ENCODE data around the gene RPA1.
A peak's percentile ranks its signal among the peaks of the same experiment; 100 is the strongest.

RPA1 gene

DNA sequence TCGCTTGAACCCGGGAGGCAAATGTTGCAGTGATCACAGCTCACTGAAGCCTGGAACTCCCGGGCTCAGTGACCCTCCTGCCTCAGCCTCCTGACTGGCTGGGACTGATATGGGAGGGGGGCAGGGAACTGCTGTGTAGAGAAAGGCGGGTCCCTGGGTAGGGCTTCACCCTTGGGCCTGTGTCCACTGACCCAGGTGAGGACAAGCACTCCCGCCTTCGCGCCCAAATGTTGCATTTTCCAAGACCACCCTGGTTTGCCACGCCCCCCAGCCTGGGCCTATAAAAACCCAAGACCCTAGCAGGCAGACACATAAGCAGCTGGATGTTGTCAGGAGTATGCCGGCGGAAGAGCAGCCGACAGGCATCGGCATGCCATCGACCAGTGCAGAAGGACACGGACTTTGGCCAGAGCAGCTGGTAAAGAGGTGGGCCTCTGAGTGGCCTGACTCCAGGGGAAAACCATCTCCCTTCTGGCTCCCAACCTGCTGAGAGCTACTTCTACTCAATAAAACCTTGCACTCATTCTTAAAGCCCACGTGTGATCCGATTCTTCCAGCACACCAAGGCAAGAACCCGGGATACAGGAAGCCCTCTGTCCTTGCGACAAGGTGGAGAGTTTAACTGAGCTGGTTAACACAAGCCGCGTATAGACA is 19.2 kb upstream of the RPA1 start:
- Histone ChIP-seq H3K27ac (no peak overlapping the region), H3K4me3 (no peak overlapping the region)
- no peak for TF ChIP-seq CTCF (IDR thresholded peaks at IDR 0.05)
- DNase-seq (ENCODE audit: low spot score), result no peak

- Histone ChIP-seq H3K27ac (no peak overlapping the region), H3K4me3 (no peak overlapping the region)
- DNase-seq (ENCODE audit: low spot score), result no peak
- no peak for TF ChIP-seq CTCF (IDR thresholded peaks at IDR 0.05)
Observed at GRCh38 chr17:1813088-1813487, 16.7 kb upstream of the RPA1 start.

DNA sequence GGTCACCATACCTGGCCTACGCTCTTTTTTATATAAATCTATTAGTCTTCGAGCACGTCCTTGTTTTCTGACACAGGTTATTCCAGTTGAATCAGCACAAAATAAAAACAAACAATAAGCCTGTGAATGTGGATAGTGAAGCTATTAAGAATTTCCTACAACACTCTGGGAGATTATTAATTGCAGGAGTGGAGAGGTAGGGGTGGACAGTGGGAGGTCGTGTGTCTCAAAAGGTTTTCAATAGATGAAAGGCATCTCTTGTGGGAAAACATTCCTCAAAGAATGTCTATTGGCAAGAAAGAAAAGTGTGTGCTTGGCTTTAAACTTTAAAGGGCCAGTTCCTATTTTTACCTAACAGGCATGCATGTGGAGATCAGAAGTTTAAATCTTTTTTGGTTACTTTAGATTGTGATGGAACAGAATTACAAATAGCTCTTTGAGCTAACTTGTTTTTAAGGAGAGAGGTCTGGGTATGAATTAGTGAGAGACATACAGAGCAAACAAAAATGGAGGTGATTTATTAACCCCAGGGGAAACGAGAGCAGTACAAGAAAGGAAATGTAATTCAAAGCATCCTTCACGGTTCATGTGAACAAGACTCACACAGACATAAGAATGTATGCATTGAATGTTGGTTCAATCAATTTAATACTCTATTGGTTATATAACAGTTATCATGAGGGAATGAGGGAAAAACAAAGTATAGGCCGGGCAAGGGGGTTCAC is 9.1 kb upstream of the RPA1 start:
- no peak for TF ChIP-seq CTCF (IDR thresholded peaks at IDR 0.05)
- no peak for DNase-seq (ENCODE audit: low spot score)
- no peak overlapping the region for H3K27ac ChIP-seq

DNA sequence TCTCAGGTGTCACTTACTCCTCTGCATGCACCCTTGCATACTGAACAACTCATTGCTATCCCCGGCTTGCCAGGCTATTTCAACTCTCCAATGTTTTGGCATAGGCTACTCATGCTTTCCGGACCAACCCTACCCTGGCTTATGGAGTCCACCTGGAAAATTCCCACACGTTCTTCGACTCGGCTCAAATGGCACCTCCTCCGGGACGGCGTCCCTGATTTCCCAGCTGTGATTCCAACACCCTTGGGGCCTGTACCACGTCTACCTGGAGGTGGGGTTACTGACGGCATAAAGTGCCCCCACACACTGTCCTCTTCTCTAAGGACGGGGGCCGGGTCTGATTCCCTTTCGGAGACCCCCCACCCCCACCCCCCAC is 601 bp upstream of the RPA1 start:
- TF ChIP-seq CTCF (IDR thresholded peaks at IDR 0.05), result no peak
- Histone ChIP-seq H3K27ac (peak overlapping the region; percentile 80 to 93), H3K4me3 (peak overlapping the region; percentile 89)
- DNase-seq (ENCODE audit: low spot score), result no peak

More for the DNA sequence above, 9.1 kb upstream of the RPA1 start:
- H3K4me3 ChIP-seq, result no peak overlapping the region

- H3K27ac ChIP-seq, result peak overlapping the region; percentile 80 to 93
Observed at GRCh38 chr17:1830288-1830687, 483 bp downstream of the RPA1 start.

GRCh38 chr17:1834380-1835149 is 4.8 kb downstream of the RPA1 start:
- H3K27ac ChIP-seq, result no peak overlapping the region
- no peak overlapping the region for H3K4me3 ChIP-seq
- no peak for TF ChIP-seq CTCF (IDR thresholded peaks at IDR 0.05)
- DNase-seq (ENCODE audit: low spot score), result no peak

More at GRCh38 chr17:1830288-1830687, 483 bp downstream of the RPA1 start:
- DNase-seq (ENCODE audit: low spot score), result no peak
- TF ChIP-seq CTCF (IDR thresholded peaks at IDR 0.05), result no peak
- H3K4me3 ChIP-seq, result peak overlapping the region; percentile 89
